DND-41 (cell line): ENCODE measurements around the gene IGFBP7.

Experiments
- ATAC-seq: fragments of 200-7000 bp; cut with Tn5 transposase; 3 replicates; pipeline ENCODE4 v1.9.1; 2021; ENCODE audit warnings: low read depth; ENCODE audit not compliant: insufficient read depth
- DNase-seq: peaks from one replicate; pipeline ENCODE4 v3.0.0-alpha.2; 2020
- H2AFZ ChIP-seq: 2 replicates; pipeline ENCODE4 v1.6.0; 2012; ENCODE audit warnings: low read depth, low read length
- H3K27ac ChIP-seq: 2 replicates; pipeline ENCODE4 v1.5.1; 2012; ENCODE audit warnings: low read length, inconsistent platforms
- H3K27me3 ChIP-seq: fragments of 200-600 bp; sonication (generic); 2 replicates; pipeline ENCODE4 v1.6.0; 2012; ENCODE audit warnings: low read length, mild to moderate bottlenecking, inconsistent platforms; ENCODE audit not compliant: insufficient read depth, poor library complexity
- H3K36me3 ChIP-seq: 2 replicates; pipeline ENCODE4 v1.5.1; 2012; ENCODE audit warnings: low read length, inconsistent platforms; ENCODE audit not compliant: insufficient read depth
- H3K4me1 ChIP-seq: 2 replicates; pipeline ENCODE4 v1.5.1; 2012; ENCODE audit warnings: mild to moderate bottlenecking, low read length; ENCODE audit not compliant: insufficient read depth
- H3K4me2 ChIP-seq: 2 replicates; pipeline ENCODE4 v1.6.0; 2012; ENCODE audit warnings: mild to moderate bottlenecking, moderate library complexity, low read length, inconsistent platforms; ENCODE audit not compliant: insufficient read depth
- H3K4me3 ChIP-seq, 2 experiments: fragments of 200-600 bp in 1 of 2; shearing (Covaris generic) in 1 of 2; 2 replicates each; pipeline ENCODE4 v1.5.1; 2012 to 2016; ENCODE audit warnings: inconsistent platforms in 2 of 2, low read length in 2 of 2, mild to moderate bottlenecking in 2 of 2, low read depth in 1 of 2, moderate library complexity in 1 of 2
- H3K79me2 ChIP-seq: 2 replicates; pipeline ENCODE4 v1.6.0; 2012; ENCODE audit warnings: low read length, inconsistent platforms; ENCODE audit not compliant: insufficient read depth
- H3K9ac ChIP-seq: 2 replicates; pipeline ENCODE4 v1.6.0; 2012; ENCODE audit warnings: low read depth, mild to moderate bottlenecking, inconsistent platforms, low read length, moderate library complexity
- H3K9me3 ChIP-seq: 2 replicates; pipeline ENCODE4 v1.5.1; 2012; ENCODE audit warnings: low read length, moderate library complexity, mild to moderate bottlenecking, inconsistent platforms; ENCODE audit not compliant: insufficient read depth, severe bottlenecking
- H4K20me1 ChIP-seq: 2 replicates; pipeline ENCODE4 v1.6.0; 2012; ENCODE audit warnings: low read length; ENCODE audit not compliant: insufficient read depth
- CTCF ChIP-seq: IDR thresholded peaks from 2 replicates; pipeline ENCODE4 v1.5.1; 2012; ENCODE audit warnings: borderline replicate concordance, low read length, moderate library complexity, mild to moderate bottlenecking; ENCODE audit not compliant: poor library complexity, severe bottlenecking; ENCODE audit errors: extremely low read depth
- EZH2 ChIP-seq: IDR thresholded peaks from 3 replicates; pipeline ENCODE4 v1.6.1; 2012; ENCODE audit warnings: borderline replicate concordance, low read depth, mild to moderate bottlenecking, moderate library complexity, low read length, inconsistent platforms; ENCODE audit not compliant: severe bottlenecking

Gene IGFBP7

DNA sequence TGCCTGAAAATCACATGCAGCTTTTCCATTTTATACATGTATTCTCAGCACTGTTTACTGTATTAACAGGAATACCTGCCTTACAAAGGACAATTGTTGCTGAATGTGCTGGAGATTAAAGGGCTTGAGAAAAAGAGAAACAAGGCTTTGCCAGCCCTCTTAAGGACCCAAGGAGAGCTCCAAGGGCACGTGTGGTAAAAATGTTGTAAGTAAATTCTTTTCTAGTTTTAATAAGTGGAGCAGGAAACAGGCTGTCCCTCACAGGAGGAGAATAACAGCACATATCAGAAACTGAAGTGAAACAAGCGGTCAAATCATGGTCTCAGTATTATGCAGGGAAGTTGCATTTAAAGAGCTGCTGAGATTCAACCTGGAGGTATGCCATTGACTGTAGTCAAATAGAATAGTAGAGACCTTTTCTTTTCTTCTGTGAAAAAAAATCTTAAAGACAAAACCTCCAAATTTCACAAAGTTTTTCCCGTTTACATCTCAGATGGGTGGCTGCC is 18.5 kb downstream of the IGFBP7 start:
- no peak overlapping the region for H3K4me2 ChIP-seq
- H3K4me1 ChIP-seq: no peaks in the 10 kb centered on the region
- no peak overlapping the region for H3K9ac ChIP-seq
- H3K79me2 ChIP-seq: no peaks in the 10 kb centered on the region
- no peak for DNase-seq
- no peak overlapping the region for H3K4me3 ChIP-seq
- no peaks in the 10 kb centered on the region for H3K9me3 ChIP-seq
- TF ChIP-seq CTCF (no peak), EZH2 (no peak)
- H2AFZ ChIP-seq: no peak overlapping the region
- no peaks in the 10 kb centered on the region for H3K27me3 ChIP-seq
- no peak for ATAC-seq
- H4K20me1 ChIP-seq: no peaks in the 10 kb centered on the region
- no peak overlapping the region for H3K27ac ChIP-seq
- H3K36me3 ChIP-seq: no peaks in the 10 kb centered on the region

- H3K36me3 ChIP-seq: no peaks in the 10 kb centered on the region
- H4K20me1 ChIP-seq: no peaks in the 10 kb centered on the region
- no peak overlapping the region for H3K4me3 ChIP-seq
- H2AFZ ChIP-seq: no peak overlapping the region
- TF ChIP-seq CTCF (no peak), EZH2 (no peak)
- DNase-seq (no peak), ATAC-seq (no peak)
- H3K4me1 ChIP-seq: no peaks in the 10 kb centered on the region
- H3K27me3 ChIP-seq: no peaks in the 10 kb centered on the region
- no peaks in the 10 kb centered on the region for H3K9me3 ChIP-seq
- H3K9ac ChIP-seq: no peak overlapping the region
- H3K27ac ChIP-seq: no peak overlapping the region
- no peaks in the 10 kb centered on the region for H3K79me2 ChIP-seq
- no peak overlapping the region for H3K4me2 ChIP-seq
Observed at GRCh38 chr4:57090079-57090478, 20.1 kb downstream of the IGFBP7 start.

- no peaks in the 10 kb centered on the region for H3K36me3 ChIP-seq
- no peak for TF ChIP-seq CTCF
- no peak for TF ChIP-seq EZH2
- no peaks in the 10 kb centered on the region for H4K20me1 ChIP-seq
- no peaks in the 10 kb centered on the region for H3K9me3 ChIP-seq
- no peak overlapping the region for H3K4me2 ChIP-seq
- H2AFZ ChIP-seq: no peak overlapping the region
- no peak overlapping the region for H3K9ac ChIP-seq
- H3K4me3 ChIP-seq: no peak overlapping the region
- ATAC-seq: no peak
- H3K27me3 ChIP-seq: no peaks in the 10 kb centered on the region
- no peaks in the 10 kb centered on the region for H3K79me2 ChIP-seq
- DNase-seq: no peak
- no peak overlapping the region for H3K27ac ChIP-seq
- H3K4me1 ChIP-seq: no peaks in the 10 kb centered on the region
Observed at GRCh38 chr4:57089549-57089948, 20.6 kb downstream of the IGFBP7 start.
